Measurements from ENCODE around the gene LEFTY1. TPM values are rescaled to one million over a fixed set of nuclear protein-coding genes. Genes with fewer than 3 reads are reported as not detected.

Gene LEFTY1
- total and polyA plus RNA-seq, 2 donors (not counting 3 experiments of a cell fraction or from before 2014, with no cell fraction given), result not detected

DNA sequence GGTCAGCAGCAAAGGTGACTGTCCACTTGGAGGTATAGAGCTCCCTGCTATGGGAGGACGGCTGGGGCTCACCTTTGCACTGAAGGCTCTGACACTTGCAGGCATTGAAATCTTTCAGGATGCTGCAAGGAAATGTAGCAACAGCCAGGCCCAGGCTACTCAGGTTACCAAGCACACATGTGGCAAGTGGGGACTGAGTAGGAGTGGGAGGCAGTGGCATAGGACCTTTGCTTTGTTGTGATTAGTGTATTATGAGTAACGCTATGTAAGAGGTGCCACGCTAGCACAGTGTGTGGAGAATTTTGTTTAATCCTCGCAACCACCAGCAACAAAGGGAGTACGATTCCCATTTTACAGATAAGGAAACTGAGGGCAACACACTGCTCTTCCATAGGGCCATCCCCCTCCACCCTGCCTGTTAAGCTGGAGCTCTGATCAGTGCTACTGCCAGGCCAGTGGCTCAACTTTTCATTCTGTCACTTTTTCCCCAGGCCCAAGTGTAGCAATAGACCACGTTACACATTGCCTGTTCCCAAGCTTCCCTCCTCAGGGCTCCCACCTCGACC lies 28.0 kb downstream of the LEFTY1 start:
- intact Hi-C loops (cut with micrococcal nuclease) (no loop called here), dilution Hi-C loops (cut with MboI; ENCODE audit: extremely low pct_ligation_motif_present, low sequenced_read_pairs) (no loop called here)
- H3K9me3 ChIP-seq (replicated peaks; ENCODE audit: control insufficient read depth, insufficient read depth, low read length), result no peaks in the 10 kb centered on the region
- H3K79me2 ChIP-seq (ENCODE audit: control insufficient read depth, insufficient read depth, low read length), result no peaks in the 10 kb centered on the region
- no peak overlapping the region for H3K9ac ChIP-seq (replicated peaks; ENCODE audit: extremely low read depth, insufficient read depth, low read length)
- no peaks in the 10 kb centered on the region for H4K20me1 ChIP-seq (replicated peaks; ENCODE audit: control insufficient read depth, extremely low read depth, insufficient read depth, low read length)
- no peak overlapping the region for H3K4me3 ChIP-seq (replicated peaks in 1 of 3; ENCODE audit: insufficient read depth in 1 of 3, low read depth in 1 of 3, low read length in 3 of 3)
- ChIA-PET POLR2A (no interaction called here), CTCF (no interaction called here)
- H3K27ac ChIP-seq (ENCODE audit: insufficient read depth, low read depth, low read length), result no peak overlapping the region
- BruUV-seq (replicated peaks), result no TSS peak
- no peak overlapping the region for H3K4me2 ChIP-seq (ENCODE audit: insufficient read depth, low read length)
- TF ChIP-seq, protein P1, sequence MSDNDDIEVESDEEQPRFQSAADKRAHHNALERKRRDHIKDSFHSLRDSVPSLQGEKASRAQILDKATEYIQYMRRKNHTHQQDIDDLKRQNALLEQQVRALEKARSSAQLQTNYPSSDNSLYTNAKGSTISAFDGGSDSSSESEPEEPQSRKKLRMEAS (IDR thresholded peaks at IDR 0.05; ENCODE audit: insufficient read depth, insufficient read length), result no peak
- TF ChIP-seq EZH2 (IDR thresholded peaks at IDR 0.05; ENCODE audit: borderline replicate concordance, low read depth, low read length, severe bottlenecking), result no peak
- TF ChIP-seq MYC (IDR thresholded peaks at IDR 0.05; ENCODE audit: low read depth, low read length), result no peak
- TF ChIP-seq POLR2A (IDR thresholded peaks at IDR 0.05; ENCODE audit: low read depth, low read length), result no peak
- no peak for TF ChIP-seq CTCF (IDR thresholded peaks at IDR 0.05; ENCODE audit: extremely low read depth in 1 of 2, insufficient read depth in 1 of 2, low read depth in 1 of 2, low read length in 2 of 2)
- no peak for TF ChIP-seq JUN (IDR thresholded peaks at IDR 0.05; ENCODE audit: borderline replicate concordance, insufficient read depth, insufficient read length, low read depth)
- no peak for TF ChIP-seq POLR2AphosphoS5 (IDR thresholded peaks at IDR 0.05; ENCODE audit: insufficient read depth, low read depth, low read length)
- no peak for TF ChIP-seq GATA2 (IDR thresholded peaks at IDR 0.05; ENCODE audit: insufficient read depth, insufficient read length, low read depth, low read length)
- no peak for TF ChIP-seq FOS (IDR thresholded peaks at IDR 0.05; ENCODE audit: borderline replicate concordance, insufficient read depth, low read length)
- H3K27me3 ChIP-seq (ENCODE audit: control insufficient read depth in 2 of 2, insufficient read depth in 2 of 2, low read length in 2 of 2), result no peaks in the 10 kb centered on the region
- no peaks in the 10 kb centered on the region for H3K9me1 ChIP-seq (replicated peaks; ENCODE audit: control insufficient read depth, extremely low read depth, insufficient read depth, low read length)
- peaks cover 0 to 24% of the 10 kb centered on the region in 2 experiments for H3K36me3 ChIP-seq (ENCODE audit: control insufficient read depth in 2 of 2, extremely low read depth in 1 of 2, insufficient read depth in 2 of 2, low read length in 2 of 2)
- FAIRE-seq (no peak), DNase-seq (ENCODE audit: low read depth, low spot score) (no peak)
- no peak overlapping the region for H2AFZ ChIP-seq (ENCODE audit: low read depth, low read length)
- peaks cover 8% of the 10 kb centered on the region for H3K4me1 ChIP-seq (ENCODE audit: control insufficient read depth, extremely low read depth, insufficient read depth, low read length)
